A673 (cell line): ENCODE results near the gene METRN. TPM values are rescaled to one million over a fixed set of nuclear protein-coding genes. Genes with fewer than 3 reads are reported as not detected.

ENCODE experiments used
- BruUV-seq: library from RNA; stranded (reverse); fragments of 400-500 nt; replicated peaks from 2 replicates; lab custom pipeline; 2021; lab: Mats Ljungman, UMichigan
- CTCF ChIA-PET: fragments of 300-600 bp; sonication (Branson Sonifier 250); formaldehyde crosslinking; loops from one replicate; lab custom pipeline; 2022; ENCODE audit warnings: antibody characterized with exemption; lab: Charles Lee
- POLR2A ChIA-PET: fragments of 300-600 bp; sonication (Branson Sonifier 250); formaldehyde crosslinking; loops from one replicate; lab custom pipeline; 2022; ENCODE audit warnings: antibody characterized with exemption; ENCODE audit not compliant: low non-redundant PET; lab: Charles Lee
- DNase-seq: peaks from one replicate; pipeline ENCODE4 v3.0.0-alpha.2; 2015; ENCODE audit warnings: low spot score
- H3K27ac ChIP-seq: fragments of 200-600 bp; sonication (generic); 2 replicates; pipeline ENCODE4 v1.5.1; 2016; ENCODE audit warnings: mixed run types, low read depth, mild to moderate bottlenecking, mixed read lengths, antibody characterized with exemption, low read length; ENCODE audit not compliant: poor library complexity, severe bottlenecking
- H3K27me3 ChIP-seq: fragments of 200-600 bp; sonication (generic); replicated peaks from 2 replicates; pipeline ENCODE4 v1.6.1; 2017; ENCODE audit warnings: mixed run types, low read depth, mild to moderate bottlenecking, mixed read lengths, antibody characterized with exemption, low read length; ENCODE audit not compliant: insufficient read depth, poor library complexity
- H3K36me3 ChIP-seq: fragments of 200-600 bp; sonication (generic); 2 replicates; pipeline ENCODE4 v1.6.1; 2016; ENCODE audit warnings: mixed run types, mild to moderate bottlenecking, mixed read lengths, antibody characterized with exemption, low read length; ENCODE audit not compliant: insufficient read depth, poor library complexity, severe bottlenecking
- H3K4me1 ChIP-seq: fragments of 200-600 bp; sonication (generic); 2 replicates; pipeline ENCODE4 v1.6.1; 2017; ENCODE audit warnings: mixed run types, mild to moderate bottlenecking, mixed read lengths, antibody characterized with exemption, low read length; ENCODE audit not compliant: insufficient read depth, poor library complexity, severe bottlenecking
- H3K4me3 ChIP-seq: fragments of 200-600 bp; sonication (generic); 2 replicates; pipeline ENCODE4 v1.5.1; 2016; ENCODE audit warnings: low read depth, mixed run types, mild to moderate bottlenecking, mixed read lengths, low read length; ENCODE audit not compliant: poor library complexity, severe bottlenecking
- H3K9me3 ChIP-seq: fragments of 200-600 bp; sonication (generic); 2 replicates; pipeline ENCODE4 v1.6.1; 2016; ENCODE audit warnings: mixed run types, low read depth, mild to moderate bottlenecking, mixed read lengths, antibody characterized with exemption, low read length; ENCODE audit not compliant: poor library complexity, severe bottlenecking
- CTCF ChIP-seq: fragments of 300-800, 200-600 bp; sonication (generic); conservative IDR thresholded peaks from 2 replicates; pipeline ENCODE4 v1.5.1; 2017; ENCODE audit warnings: low read depth, mild to moderate bottlenecking, antibody characterized with exemption, low read length, moderate library complexity, mixed read lengths
- EZH2 ChIP-seq: fragments of 200-600 bp; sonication (generic); IDR thresholded peaks from 2 replicates; pipeline ENCODE4 v1.6.1; 2017; ENCODE audit warnings: borderline replicate concordance, low read depth, mild to moderate bottlenecking, mixed read lengths, antibody characterized with exemption, low read length; ENCODE audit not compliant: poor library complexity, severe bottlenecking
- intact Hi-C: fragments of 100-400 bp; cut with micrococcal nuclease; formaldehyde crosslinking; loops from one replicate; pipeline ENCODE4 v1.10.0; 2022; ENCODE audit not compliant: unreplicated experiment
- total RNA-seq: library from RNA; stranded (reverse); gene quantifications from 2 replicates; pipeline ENCODE4 v1.2.3, GENCODE V29; 2021

The METRN gene
- total RNA-seq, 1 experiment from 2014 or later, result 0.86 TPM

GRCh38 chr16:682493-683395, 32.2 kb upstream of the METRN start:
- peak overlapping the region; percentile 63 for H3K4me3 ChIP-seq
- no peaks in the 10 kb centered on the region for H3K9me3 ChIP-seq
- BruUV-seq, result no TSS peak
- peak overlapping the region; percentile 86 for H3K27ac ChIP-seq
- TF ChIP-seq EZH2 (no peak), CTCF (no peak)
- ChIA-PET CTCF (no interaction called here), POLR2A (no interaction called here)
- H3K36me3 ChIP-seq, result peaks cover 27% of the 10 kb centered on the region
- no peaks in the 10 kb centered on the region for H3K27me3 ChIP-seq
- peaks cover 33% of the 10 kb centered on the region for H3K4me1 ChIP-seq
- DNase-seq, result no peak
- intact Hi-C loops, result no loop called here

- Histone ChIP-seq H3K4me1 (peaks cover 33% of the 10 kb centered on the region), H3K4me3 (peak overlapping the region; percentile 63), H3K9me3 (no peaks in the 10 kb centered on the region), H3K27me3 (no peaks in the 10 kb centered on the region), H3K36me3 (peaks cover 27% of the 10 kb centered on the region), H3K27ac (peak overlapping the region; percentile 86)
- intact Hi-C loops, result no loop called here
- no peak for DNase-seq
- ChIA-PET POLR2A (no interaction called here), CTCF (no interaction called here)
- BruUV-seq, result no TSS peak
- TF ChIP-seq CTCF, result no peak
- no peak for TF ChIP-seq EZH2
These were observed 31.4 kb upstream of the METRN start for GRCh38 chr16:683396-684070.

GRCh38 chr16:684071-684794, 30.7 kb upstream of the METRN start, which contains the start of gene JMJD8:
Gene JMJD8 (minus strand): TSS chr16:684334. CDS start chr16:684319, 15 bp downstream.
- BruUV-seq, result no TSS peak
- POLR2A ChIA-PET, result no interaction called here
- Histone ChIP-seq H3K4me3 (peak within 1 kb of the TSS; percentile 63), H3K36me3 (peaks cover 27% of the 10 kb centered on the region), H3K27ac (peak within 1 kb of the TSS; percentile 86), H3K27me3 (no peaks in the 10 kb centered on the region), H3K4me1 (peaks cover 33% of the 10 kb centered on the region), H3K9me3 (no peaks in the 10 kb centered on the region)
- CTCF ChIA-PET, result no interaction called here
- intact Hi-C loops, result no loop called here
- no peak for TF ChIP-seq CTCF
- TF ChIP-seq EZH2, result no peak
- peak; percentile 98 for DNase-seq
